ENCODE measurements around the gene IFIH1. TPM values are rescaled to one million over a fixed set of nuclear protein-coding genes. Genes with fewer than 3 reads are reported as not detected.
A peak's percentile ranks its signal among the peaks of the same experiment; 100 is the strongest.

The IFIH1 gene
- total and polyA plus RNA-seq, 2 donors (not counting 1 experiment from before 2014, with no cell fraction given), result 29.5 to 54.8 TPM

- intact Hi-C loops (cut with micrococcal nuclease), result loop anchor here (1.0 to 10.0 kb wide), 3 partner anchors 26 to 1939 kb away; partner anchors contain the start of genes IFIH1 and TANK
- H3K27ac ChIP-seq (ENCODE audit: low read length in 2 of 2), result peak within 1 kb of the TSS; percentile 80 to 86
- peak within 1 kb of the TSS; percentile 80 for H3K9ac ChIP-seq (ENCODE audit: low read length)
- H3K4me3 ChIP-seq (ENCODE audit: control extremely low read depth in 1 of 5, extremely low read depth in 1 of 5, insufficient read depth in 1 of 5, low read depth in 2 of 5, low read length in 4 of 5), result peak within 1 kb of the TSS; percentile 62 to 93 (median 89)
- Mint-ChIP-seq H3K27me3 (no peaks in the 10 kb centered on the region), H3K4me1 (peaks cover 19% of the 10 kb centered on the region), H3K9me3 (ENCODE audit: insufficient read depth) (no peaks in the 10 kb centered on the region), H3K4me3 (peak within 1 kb of the TSS; percentile 91), H3K27ac (peak within 1 kb of the TSS; percentile 90)
- ATAC-seq (ENCODE audit: low read depth), result peak; percentile 98
- ChIA-PET CTCF (interaction anchor here (1.0 to 2.5 kb wide), 6 partner anchors 9 to 46 kb away, joined by 4 to 20 read pairs (median 6); partner anchors contain the start of gene IFIH1), POLR2A (interaction anchor here (0.5 to 1.3 kb wide), 2 partner anchors 25 to 1036 kb away, joined by 3 to 11 read pairs; partner anchors contain the start of genes IFIH1 and PSMD14)
- no peaks in the 10 kb centered on the region for H4K20me1 ChIP-seq (ENCODE audit: control insufficient read depth, insufficient read depth, low read length, poor library complexity, severe bottlenecking)
- no peaks in the 10 kb centered on the region for H3K9me3 ChIP-seq (ENCODE audit: control extremely low read depth in 1 of 3, control insufficient read depth in 2 of 3, insufficient read depth in 1 of 3, low read length in 2 of 3)
- DNase-seq, result peak; percentile 98
- peaks cover 11 to 16% of the 10 kb centered on the region in 2 donors for H3K4me1 ChIP-seq (ENCODE audit: control insufficient read depth in 2 of 2, insufficient read depth in 2 of 2, low read length in 2 of 2)
- H3K4me2 ChIP-seq (replicated peaks; ENCODE audit: low read depth, low read length, poor library complexity, severe bottlenecking), result peak within 1 kb of the TSS; percentile 78
- under 1% methylated on average over 54 of the region's 57 CpGs for WGBS (ENCODE audit: insufficient coverage)
- H3K36me3 ChIP-seq (replicated peaks in 1 of 2; ENCODE audit: control extremely low read depth in 1 of 2, control insufficient read depth in 1 of 2, extremely low read depth in 1 of 2, insufficient read depth in 2 of 2, low read length in 1 of 2), result peaks cover 0 to 4% of the 10 kb centered on the region in 2 experiments
- no peaks in the 10 kb centered on the region for H3K27me3 ChIP-seq (replicated peaks in 1 of 4; ENCODE audit: control extremely low read depth in 1 of 4, control insufficient read depth in 3 of 4, insufficient read depth in 4 of 4, low read length in 3 of 4)
- peak within 1 kb of the TSS; percentile 82 for H2AFZ ChIP-seq (ENCODE audit: insufficient read depth, low read depth, low read length, poor library complexity, severe bottlenecking)
- TF ChIP-seq CTCF (IDR thresholded peaks at IDR 0.05) (no peak), EZH2 (IDR thresholded peaks at IDR 0.05; ENCODE audit: borderline replicate concordance, insufficient read depth, low read depth, low read length, poor library complexity, severe bottlenecking) (no peak)
- peaks cover 27% of the 10 kb centered on the region for H3K79me2 ChIP-seq (ENCODE audit: control insufficient read depth, insufficient read depth, low read length)
Measured at GRCh38 chr2:162343824-162344616, 25.5 kb upstream of the IFIH1 start, which contains the start of gene GCA. Gene GCA (plus strand): TSS chr2:162344132. CDS start chr2:162344249, 117 bp downstream.

All from B cell (primary cell).